DND-41 (cell line): ENCODE results near the gene TFAP2E.

Source experiments
- ATAC-seq: fragments of 200-7000 bp; cut with Tn5 transposase; 3 replicates; pipeline ENCODE4 v1.9.1; 2021; ENCODE audit warnings: low read depth; ENCODE audit not compliant: insufficient read depth
- DNase-seq: peaks from one replicate; pipeline ENCODE4 v3.0.0-alpha.2; 2020
- H2AFZ ChIP-seq: 2 replicates; pipeline ENCODE4 v1.6.0; 2012; ENCODE audit warnings: low read depth, low read length
- H3K27ac ChIP-seq: 2 replicates; pipeline ENCODE4 v1.5.1; 2012; ENCODE audit warnings: low read length, inconsistent platforms
- H3K27me3 ChIP-seq: fragments of 200-600 bp; sonication (generic); 2 replicates; pipeline ENCODE4 v1.6.0; 2012; ENCODE audit warnings: low read length, mild to moderate bottlenecking, inconsistent platforms; ENCODE audit not compliant: insufficient read depth, poor library complexity
- H3K36me3 ChIP-seq: 2 replicates; pipeline ENCODE4 v1.5.1; 2012; ENCODE audit warnings: low read length, inconsistent platforms; ENCODE audit not compliant: insufficient read depth
- H3K4me1 ChIP-seq: 2 replicates; pipeline ENCODE4 v1.5.1; 2012; ENCODE audit warnings: mild to moderate bottlenecking, low read length; ENCODE audit not compliant: insufficient read depth
- H3K4me2 ChIP-seq: 2 replicates; pipeline ENCODE4 v1.6.0; 2012; ENCODE audit warnings: mild to moderate bottlenecking, moderate library complexity, low read length, inconsistent platforms; ENCODE audit not compliant: insufficient read depth
- H3K4me3 ChIP-seq, 2 experiments: fragments of 200-600 bp in 1 of 2; shearing (Covaris generic) in 1 of 2; 2 replicates each; pipeline ENCODE4 v1.5.1; 2012 to 2016; ENCODE audit warnings: inconsistent platforms in 2 of 2, low read length in 2 of 2, mild to moderate bottlenecking in 2 of 2, low read depth in 1 of 2, moderate library complexity in 1 of 2
- H3K79me2 ChIP-seq: 2 replicates; pipeline ENCODE4 v1.6.0; 2012; ENCODE audit warnings: low read length, inconsistent platforms; ENCODE audit not compliant: insufficient read depth
- H3K9ac ChIP-seq: 2 replicates; pipeline ENCODE4 v1.6.0; 2012; ENCODE audit warnings: low read depth, mild to moderate bottlenecking, inconsistent platforms, low read length, moderate library complexity
- H3K9me3 ChIP-seq: 2 replicates; pipeline ENCODE4 v1.5.1; 2012; ENCODE audit warnings: low read length, moderate library complexity, mild to moderate bottlenecking, inconsistent platforms; ENCODE audit not compliant: insufficient read depth, severe bottlenecking
- H4K20me1 ChIP-seq: 2 replicates; pipeline ENCODE4 v1.6.0; 2012; ENCODE audit warnings: low read length; ENCODE audit not compliant: insufficient read depth
- EZH2 ChIP-seq: IDR thresholded peaks from 3 replicates; pipeline ENCODE4 v1.6.1; 2012; ENCODE audit warnings: borderline replicate concordance, low read depth, mild to moderate bottlenecking, moderate library complexity, low read length, inconsistent platforms; ENCODE audit not compliant: severe bottlenecking
- TF ChIP-seq, protein P1 (sequence below): IDR thresholded peaks from 2 replicates; pipeline ENCODE4 v1.5.1; 2012; ENCODE audit warnings: borderline replicate concordance, low read length, moderate library complexity, mild to moderate bottlenecking; ENCODE audit not compliant: poor library complexity, severe bottlenecking; ENCODE audit errors: extremely low read depth

The TFAP2E gene

DNA sequence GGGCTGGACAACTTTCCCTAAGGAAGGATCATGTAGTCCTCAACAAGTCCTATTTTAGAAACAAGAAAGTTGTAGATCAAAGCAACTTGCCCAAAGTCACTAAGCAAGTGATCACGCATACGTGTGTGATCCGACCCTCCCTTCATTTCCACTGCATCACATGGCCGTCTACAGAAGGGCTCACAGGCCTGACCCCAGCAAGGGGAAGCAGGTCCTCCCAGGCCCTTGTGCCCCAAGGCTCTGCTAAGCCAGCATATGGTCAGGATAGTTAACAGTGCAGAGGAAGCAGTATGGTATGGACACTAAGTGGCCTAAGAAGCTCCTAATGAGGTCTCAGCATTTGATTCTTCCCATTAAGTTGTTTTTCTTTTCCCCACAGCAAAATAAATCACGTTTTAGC, 24.8 kb downstream of the TFAP2E start:
- Histone ChIP-seq H3K27me3 (no peaks in the 10 kb centered on the region), H3K27ac (no peak overlapping the region), H4K20me1 (no peaks in the 10 kb centered on the region), H3K36me3 (peaks cover 48% of the 10 kb centered on the region), H3K9me3 (no peaks in the 10 kb centered on the region), H3K4me2 (no peak overlapping the region), H3K4me3 (no peak overlapping the region), H3K79me2 (no peaks in the 10 kb centered on the region), H3K9ac (no peak overlapping the region), H2AFZ (no peak overlapping the region), H3K4me1 (no peaks in the 10 kb centered on the region)
- TF ChIP-seq, protein P1, sequence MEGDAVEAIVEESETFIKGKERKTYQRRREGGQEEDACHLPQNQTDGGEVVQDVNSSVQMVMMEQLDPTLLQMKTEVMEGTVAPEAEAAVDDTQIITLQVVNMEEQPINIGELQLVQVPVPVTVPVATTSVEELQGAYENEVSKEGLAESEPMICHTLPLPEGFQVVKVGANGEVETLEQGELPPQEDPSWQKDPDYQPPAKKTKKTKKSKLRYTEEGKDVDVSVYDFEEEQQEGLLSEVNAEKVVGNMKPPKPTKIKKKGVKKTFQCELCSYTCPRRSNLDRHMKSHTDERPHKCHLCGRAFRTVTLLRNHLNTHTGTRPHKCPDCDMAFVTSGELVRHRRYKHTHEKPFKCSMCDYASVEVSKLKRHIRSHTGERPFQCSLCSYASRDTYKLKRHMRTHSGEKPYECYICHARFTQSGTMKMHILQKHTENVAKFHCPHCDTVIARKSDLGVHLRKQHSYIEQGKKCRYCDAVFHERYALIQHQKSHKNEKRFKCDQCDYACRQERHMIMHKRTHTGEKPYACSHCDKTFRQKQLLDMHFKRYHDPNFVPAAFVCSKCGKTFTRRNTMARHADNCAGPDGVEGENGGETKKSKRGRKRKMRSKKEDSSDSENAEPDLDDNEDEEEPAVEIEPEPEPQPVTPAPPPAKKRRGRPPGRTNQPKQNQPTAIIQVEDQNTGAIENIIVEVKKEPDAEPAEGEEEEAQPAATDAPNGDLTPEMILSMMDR: no peak
- TF ChIP-seq EZH2: no peak
- no peak for DNase-seq
- no peak for ATAC-seq

- Histone ChIP-seq H3K4me2 (no peak overlapping the region), H3K36me3 (peaks cover 58% of the 10 kb centered on the region), H3K4me3 (no peak overlapping the region), H3K4me1 (no peaks in the 10 kb centered on the region), H4K20me1 (no peaks in the 10 kb centered on the region; the same call in 1 of the 2 replicates), H3K9ac (no peak overlapping the region), H3K27ac (no peak overlapping the region), H3K27me3 (no peaks in the 10 kb centered on the region), H2AFZ (no peak overlapping the region), H3K9me3 (no peaks in the 10 kb centered on the region), H3K79me2 (no peaks in the 10 kb centered on the region)
- DNase-seq (no peak), ATAC-seq (no peak)
- TF ChIP-seq EZH2: no peak
- TF ChIP-seq, protein P1: no peak
Observed at GRCh38 chr1:35598895-35599294, 25.8 kb downstream of the TFAP2E start.

GRCh38 chr1:35599411-35599810, 26.3 kb downstream of the TFAP2E start:
- Histone ChIP-seq H3K9me3 (no peaks in the 10 kb centered on the region), H3K79me2 (no peaks in the 10 kb centered on the region), H2AFZ (no peak overlapping the region), H3K4me3 (no peak overlapping the region), H3K4me2 (no peak overlapping the region), H3K36me3 (peaks cover 63% of the 10 kb centered on the region), H3K27ac (no peak overlapping the region), H3K9ac (no peak overlapping the region), H3K4me1 (no peaks in the 10 kb centered on the region), H4K20me1 (no peaks in the 10 kb centered on the region; the same call in 1 of the 2 replicates), H3K27me3 (no peaks in the 10 kb centered on the region)
- DNase-seq (no peak), ATAC-seq (no peak)
- no peak for TF ChIP-seq EZH2
- TF ChIP-seq, protein P1: no peak

DNA sequence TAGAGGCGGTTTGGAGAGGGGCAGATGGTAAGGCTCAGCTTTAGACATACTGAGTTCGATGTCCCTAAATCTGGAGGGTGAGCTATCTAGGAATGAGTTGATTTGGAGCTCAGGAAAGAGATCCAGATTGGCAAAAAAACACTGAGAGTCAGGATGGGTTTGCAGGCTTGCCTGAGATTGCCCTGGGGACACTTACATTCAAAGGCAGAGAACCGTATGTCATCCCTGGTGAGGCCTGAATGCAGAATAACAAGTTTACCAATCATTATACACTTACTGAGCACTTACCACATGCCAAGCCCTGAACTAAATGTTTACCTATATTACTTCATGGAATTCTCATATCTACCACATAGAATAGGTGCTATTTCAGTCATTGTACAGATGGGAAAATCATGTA, 27.5 kb downstream of the TFAP2E start:
- Histone ChIP-seq H3K4me2 (no peak overlapping the region), H3K27ac (no peak overlapping the region), H3K36me3 (peaks cover 74% of the 10 kb centered on the region), H3K4me1 (no peaks in the 10 kb centered on the region), H4K20me1 (peaks cover 4% of the 10 kb centered on the region), H3K79me2 (peaks cover 8% of the 10 kb centered on the region; the same call in 1 of the 2 replicates), H3K27me3 (no peaks in the 10 kb centered on the region), H3K4me3 (no peak overlapping the region), H3K9me3 (no peaks in the 10 kb centered on the region), H2AFZ (no peak overlapping the region), H3K9ac (no peak overlapping the region)
- DNase-seq (no peak), ATAC-seq (no peak)
- no peak for TF ChIP-seq EZH2
- TF ChIP-seq, protein P1: no peak
